B cell (primary cell): ENCODE data around the gene NCKAP5L.

Experiments used
- EZH2 ChIP-seq: IDR thresholded peaks from 2 replicates; pipeline ENCODE4 v1.6.1; 2012; ENCODE audit warnings: borderline replicate concordance, low read depth, mild to moderate bottlenecking, moderate library complexity, low read length; ENCODE audit not compliant: insufficient read depth, poor library complexity, severe bottlenecking
- TF ChIP-seq, protein P1 (sequence below): fragments of 200-600 bp; IDR thresholded peaks from one replicate; pipeline ENCODE4 v1.8.0; 2022; ENCODE audit warnings: antibody characterized with exemption, mild to moderate bottlenecking

DNA sequence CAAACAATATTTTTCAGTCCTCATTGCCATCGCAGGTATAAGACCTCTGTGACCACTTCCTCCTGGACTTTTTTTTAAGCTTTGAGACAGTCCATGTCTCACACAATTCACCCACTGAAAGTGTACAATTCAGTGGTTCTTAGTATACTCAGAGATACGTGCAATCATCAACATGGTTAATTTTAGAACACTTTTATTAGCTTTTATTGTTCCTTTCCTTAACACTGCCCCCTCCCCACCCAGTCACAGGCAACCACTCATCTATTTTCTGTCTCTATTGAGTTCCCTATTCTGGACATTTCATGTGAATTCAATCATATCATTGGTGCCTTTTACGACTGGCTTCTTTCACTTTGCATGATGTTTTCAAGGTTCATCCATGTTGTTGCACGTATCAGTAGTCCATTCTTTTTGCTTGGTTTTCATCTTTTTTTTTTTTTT is 16.2 kb downstream of the NCKAP5L start:
- TF ChIP-seq, protein P1, sequence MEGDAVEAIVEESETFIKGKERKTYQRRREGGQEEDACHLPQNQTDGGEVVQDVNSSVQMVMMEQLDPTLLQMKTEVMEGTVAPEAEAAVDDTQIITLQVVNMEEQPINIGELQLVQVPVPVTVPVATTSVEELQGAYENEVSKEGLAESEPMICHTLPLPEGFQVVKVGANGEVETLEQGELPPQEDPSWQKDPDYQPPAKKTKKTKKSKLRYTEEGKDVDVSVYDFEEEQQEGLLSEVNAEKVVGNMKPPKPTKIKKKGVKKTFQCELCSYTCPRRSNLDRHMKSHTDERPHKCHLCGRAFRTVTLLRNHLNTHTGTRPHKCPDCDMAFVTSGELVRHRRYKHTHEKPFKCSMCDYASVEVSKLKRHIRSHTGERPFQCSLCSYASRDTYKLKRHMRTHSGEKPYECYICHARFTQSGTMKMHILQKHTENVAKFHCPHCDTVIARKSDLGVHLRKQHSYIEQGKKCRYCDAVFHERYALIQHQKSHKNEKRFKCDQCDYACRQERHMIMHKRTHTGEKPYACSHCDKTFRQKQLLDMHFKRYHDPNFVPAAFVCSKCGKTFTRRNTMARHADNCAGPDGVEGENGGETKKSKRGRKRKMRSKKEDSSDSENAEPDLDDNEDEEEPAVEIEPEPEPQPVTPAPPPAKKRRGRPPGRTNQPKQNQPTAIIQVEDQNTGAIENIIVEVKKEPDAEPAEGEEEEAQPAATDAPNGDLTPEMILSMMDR: no peak
- no peak for TF ChIP-seq EZH2
